NCI-H1105 treated with DMSO at 0.1 percent for 48 hours (cell line): ENCODE measurements around the gene CTIF.

Experiments used
- DNase-seq: peaks from one replicate; lab custom pipeline; 2025; lab: John Stamatoyannopoulos, UW

The CTIF gene

DNA sequence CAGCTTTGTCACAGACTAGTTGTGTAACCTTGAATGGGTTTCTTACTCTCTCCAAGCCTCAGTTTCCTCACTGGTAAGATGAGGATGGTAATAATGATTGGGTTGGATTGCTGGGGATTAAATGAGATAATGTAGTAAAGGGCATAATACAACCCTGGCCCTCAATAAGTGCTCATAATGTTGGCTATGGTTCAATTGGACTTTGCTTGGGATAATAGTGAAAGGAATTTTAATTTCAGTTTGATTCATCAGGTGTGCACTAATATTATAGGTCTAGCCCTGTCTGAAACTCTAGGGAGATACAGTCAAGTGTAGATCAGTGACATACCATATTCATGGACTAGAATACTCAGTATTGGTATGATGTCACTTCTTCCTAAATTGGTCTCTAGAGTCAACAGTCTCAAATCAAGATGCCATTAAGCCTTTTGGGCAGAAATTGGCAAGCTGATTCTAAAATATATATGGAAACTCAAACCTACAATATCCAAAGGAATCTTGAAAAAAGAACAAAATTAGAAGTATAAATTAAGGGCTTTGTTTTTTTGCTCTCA, 250.5 kb downstream of the CTIF start:
- no peak for DNase-seq

DNA sequence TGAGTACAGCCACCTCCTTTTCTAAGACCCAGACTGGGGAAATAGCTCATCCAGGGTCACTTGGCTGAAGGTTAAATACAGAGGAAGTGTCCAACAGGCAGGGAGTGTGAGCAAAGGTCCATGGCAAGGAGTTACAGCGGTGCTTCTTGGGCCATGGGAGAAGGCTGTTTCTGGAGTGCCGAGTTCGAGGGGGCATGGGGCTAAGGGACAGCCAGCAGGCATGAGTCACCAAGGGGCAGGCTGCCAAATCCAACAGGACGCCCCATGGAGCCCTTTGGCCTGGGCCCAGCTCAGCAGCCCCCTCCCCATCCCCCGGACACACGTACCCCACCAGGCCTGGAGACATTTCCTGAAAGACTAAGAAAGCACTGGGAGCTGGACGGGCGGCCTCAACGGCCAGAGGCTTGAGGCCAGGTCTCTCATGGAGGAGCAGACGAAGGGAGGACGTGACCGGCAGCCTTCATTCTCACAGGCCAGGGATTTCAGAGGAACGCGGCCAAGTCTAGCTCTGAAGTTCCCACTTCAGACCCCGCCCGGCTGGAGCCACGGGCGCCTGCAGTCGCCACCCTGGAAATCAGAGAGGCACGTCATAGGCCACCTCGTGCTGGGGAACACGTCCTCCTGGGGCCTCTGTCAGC, 251.5 kb downstream of the CTIF start:
- no peak for DNase-seq

DNA sequence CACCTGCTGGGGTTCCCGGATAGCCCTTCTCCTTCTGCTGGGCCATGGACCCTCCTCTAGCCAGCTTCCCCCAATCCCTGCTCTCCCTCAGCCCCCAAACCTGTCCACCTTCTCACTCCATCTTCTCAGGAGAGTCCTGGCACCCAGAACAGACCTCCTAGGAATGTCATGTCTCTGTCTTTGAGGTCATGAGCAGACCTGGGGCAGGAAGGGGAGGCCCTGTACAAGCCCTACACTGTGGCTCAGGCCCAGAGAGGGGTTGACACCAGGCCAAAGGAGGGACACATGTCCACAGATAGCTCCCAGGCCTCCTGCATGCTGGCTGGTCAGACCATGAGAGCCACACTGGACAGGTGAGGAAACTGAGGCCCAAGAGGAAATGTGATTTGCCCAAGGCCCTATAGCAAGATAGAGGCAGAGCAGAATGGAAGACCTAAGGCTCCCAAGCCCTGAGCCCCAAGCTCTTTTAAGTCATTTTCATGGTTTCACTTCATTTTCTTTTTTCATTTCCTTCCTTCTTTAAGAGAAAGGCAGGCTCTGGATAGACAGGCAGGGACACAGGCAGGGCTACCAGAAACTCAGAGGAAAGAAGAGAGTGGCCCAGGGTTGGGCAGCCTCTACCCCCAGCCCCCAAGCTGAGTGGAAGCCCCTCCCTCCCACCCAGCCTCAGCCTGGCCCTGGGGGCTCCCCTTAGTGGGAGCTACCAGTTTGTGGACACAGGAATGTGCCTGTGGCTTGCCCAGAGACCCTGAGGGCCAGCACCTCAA, 252.2 kb downstream of the CTIF start:
- DNase-seq, result no peak

- no peak for DNase-seq
Measured at GRCh38 chr18:48791636-48792105, 252.8 kb downstream of the CTIF start.

- DNase-seq, result no peak
Measured at GRCh38 chr18:48792141-48792540, 253.3 kb downstream of the CTIF start.

DNA sequence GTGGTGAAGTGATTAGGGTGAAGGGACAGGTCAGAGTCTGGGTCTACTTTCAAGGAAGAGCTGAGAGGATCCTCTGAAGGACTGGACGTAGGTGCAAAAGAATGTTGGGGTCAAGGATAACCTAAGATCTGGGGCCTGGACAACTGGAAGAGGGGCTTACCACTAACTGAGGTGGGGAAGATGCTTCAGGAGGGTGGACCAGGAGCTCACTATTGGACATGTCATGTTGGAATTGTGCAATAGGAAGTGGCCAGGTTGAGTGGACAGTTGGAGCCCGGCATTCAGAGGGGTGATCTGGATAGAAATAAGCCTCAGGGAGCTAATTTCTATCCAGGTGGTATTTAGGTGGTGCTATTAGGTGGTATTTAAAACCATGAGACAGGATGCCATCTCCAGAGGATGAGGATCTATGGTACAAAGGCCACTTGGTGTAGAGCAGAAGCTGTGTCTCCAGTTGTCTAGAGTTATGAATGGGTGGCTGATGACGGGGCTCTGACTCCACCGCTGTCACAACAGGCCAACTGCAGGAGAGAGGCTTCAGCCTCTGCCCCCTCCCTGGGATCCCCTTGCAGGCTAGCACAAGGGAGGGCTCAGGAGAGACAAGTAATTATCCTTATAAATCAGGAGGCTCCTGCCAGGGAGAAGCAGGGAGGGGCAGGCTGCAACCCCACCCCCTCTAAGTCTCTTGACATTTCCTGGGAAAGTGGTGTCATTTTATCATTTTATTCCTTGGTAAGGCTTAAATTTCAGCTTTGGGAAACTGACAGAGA, 254.0 kb downstream of the CTIF start:
- no peak for DNase-seq

- no peak for DNase-seq
Measured at GRCh38 chr18:48794251-48794970, 255.6 kb downstream of the CTIF start.

GRCh38 chr18:48795696-48796095, 256.9 kb downstream of the CTIF start:
- DNase-seq, result no peak

DNA sequence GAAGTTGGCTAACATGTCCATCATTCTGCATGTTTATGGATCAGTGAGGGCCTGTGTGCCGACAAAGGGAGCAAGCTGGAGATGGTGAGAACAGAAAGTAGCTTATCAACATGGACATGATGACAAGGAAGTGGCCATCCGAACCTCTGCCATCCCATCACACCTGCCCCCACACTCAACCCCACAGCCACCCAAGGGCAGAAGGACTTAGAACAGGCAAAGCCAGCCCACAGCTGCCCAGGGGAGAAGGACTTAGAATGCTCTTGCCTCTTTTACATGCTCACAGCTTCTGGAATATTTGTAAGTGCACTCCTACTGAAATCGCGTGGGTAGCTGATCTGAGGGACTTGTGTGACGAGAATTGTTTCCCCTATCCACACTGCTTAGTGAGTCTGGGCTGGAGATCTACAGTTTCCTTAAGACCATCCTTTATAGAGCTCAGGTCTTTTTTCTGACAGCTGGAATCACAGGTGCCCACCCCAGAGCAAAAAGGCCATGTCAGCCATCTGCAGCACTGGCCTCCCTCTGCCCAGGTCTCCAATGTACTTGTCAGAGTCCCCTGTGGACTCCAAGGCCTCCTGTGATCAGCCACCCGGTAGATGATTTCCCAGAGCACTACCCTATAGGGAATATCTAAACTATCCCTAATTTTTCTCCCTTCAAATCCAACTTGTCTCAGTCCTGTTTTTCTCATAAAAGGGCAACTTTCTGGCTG, 257.8 kb downstream of the CTIF start:
- DNase-seq, result no peak

- DNase-seq, result no peak
Measured at GRCh38 chr18:48797841-48798255, 259.0 kb downstream of the CTIF start.

GRCh38 chr18:48798334-48799245, 259.8 kb downstream of the CTIF start:
- no peak for DNase-seq

- no peak for DNase-seq
Measured at GRCh38 chr18:48799724-48800315, 261.0 kb downstream of the CTIF start.

- DNase-seq, result no peak
Measured at GRCh38 chr18:48800466-48800865, 261.6 kb downstream of the CTIF start.

GRCh38 chr18:48800876-48801727, 262.3 kb downstream of the CTIF start:
- no peak for DNase-seq

DNA sequence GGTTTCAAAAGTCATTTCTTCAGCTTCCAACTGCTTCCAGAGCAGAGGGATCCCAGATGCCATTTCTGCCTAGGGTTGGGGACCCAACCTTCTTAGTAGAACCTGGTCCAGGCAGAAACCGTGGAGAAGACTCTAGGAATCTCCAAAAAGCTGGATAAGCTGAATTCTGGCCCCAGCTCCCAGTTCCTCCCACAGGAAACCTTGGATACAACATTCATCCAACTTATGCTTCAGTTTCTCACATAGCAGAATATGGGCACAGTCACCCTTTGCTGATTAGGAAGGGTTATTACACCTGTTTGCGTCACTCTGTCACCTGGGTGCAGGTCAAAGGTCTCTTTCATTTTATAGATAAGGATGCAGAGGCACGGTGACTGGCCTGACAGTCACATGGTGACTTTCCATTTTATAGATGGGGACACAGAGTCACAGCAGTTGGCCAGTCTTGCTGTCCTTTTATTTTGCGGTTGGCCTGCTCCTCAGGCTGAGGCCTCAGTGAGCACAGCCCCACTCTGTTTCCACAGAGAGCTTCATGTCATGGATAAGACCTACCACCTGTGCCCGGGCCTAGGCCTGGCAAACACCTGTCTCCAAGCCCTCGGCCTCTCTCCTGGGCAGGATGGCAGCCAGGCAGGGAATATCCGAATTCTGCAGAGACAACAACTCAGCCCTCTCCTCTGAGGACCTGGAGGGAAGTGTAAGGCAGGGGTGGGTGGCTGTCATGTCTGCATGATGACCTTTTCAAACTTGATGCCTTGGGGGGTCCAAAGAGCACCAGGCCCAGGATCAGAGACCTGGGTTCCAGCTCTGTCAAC, 263.1 kb downstream of the CTIF start:
- no peak for DNase-seq

GRCh38 chr18:48802543-48803290, 263.9 kb downstream of the CTIF start:
- no peak for DNase-seq

DNA sequence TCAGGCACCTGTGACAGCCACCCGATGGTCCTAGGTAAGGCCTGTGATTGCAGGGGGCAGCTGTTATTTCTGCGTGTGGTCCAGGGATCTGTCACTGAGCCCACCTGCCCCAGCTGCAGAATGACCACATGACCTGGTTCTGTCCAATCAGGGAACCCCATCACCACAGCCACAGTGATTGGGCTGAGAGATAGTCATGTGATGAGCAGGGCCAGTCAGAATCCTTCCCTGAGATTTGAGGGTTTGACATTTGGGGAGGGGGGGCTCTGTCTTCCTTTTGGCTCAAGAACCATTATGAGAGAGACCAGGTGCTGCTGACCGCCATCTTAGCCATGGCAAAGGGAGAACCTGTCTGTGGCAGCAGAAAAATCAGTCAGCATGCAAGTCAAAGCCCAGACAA, 264.7 kb downstream of the CTIF start:
- DNase-seq, result no peak
